ENCODE data around the gene ZFP82.

Gene ZFP82

GRCh38 chr19:36371886-36372285 lies 46.6 kb downstream of the ZFP82 start:
- DNase-seq (ENCODE audit: low spot score): no peak

- no peak for DNase-seq (ENCODE audit: low spot score)
These were observed 54.6 kb downstream of the ZFP82 start for GRCh38 chr19:36363845-36364244.

Data from globus pallidus (tissue), 1 donor.